Erythroblast (primary cell): Measurements from ENCODE around the gene TMA7.
"Not testable (repeated sequence)": the region's sequence is repeated elsewhere in the genome, so short reads cannot be mapped to it uniquely, and the experiment has no call there.

ENCODE experiments used
- DNase-seq, 2 experiments: peaks; one replicate each; lab custom pipeline; 2025; lab: John Stamatoyannopoulos, UW
- GATA1 ChIP-seq: IDR thresholded peaks from 2 replicates; pipeline ENCODE4 v1.6.1; 2011; ENCODE audit warnings: low read depth, mild to moderate bottlenecking, control low read depth, low read length, moderate library complexity
- POLR2A ChIP-seq: IDR thresholded peaks from 2 replicates; pipeline ENCODE4 v1.6.1; 2011; ENCODE audit warnings: mild to moderate bottlenecking, low read length

TMA7 gene

DNA sequence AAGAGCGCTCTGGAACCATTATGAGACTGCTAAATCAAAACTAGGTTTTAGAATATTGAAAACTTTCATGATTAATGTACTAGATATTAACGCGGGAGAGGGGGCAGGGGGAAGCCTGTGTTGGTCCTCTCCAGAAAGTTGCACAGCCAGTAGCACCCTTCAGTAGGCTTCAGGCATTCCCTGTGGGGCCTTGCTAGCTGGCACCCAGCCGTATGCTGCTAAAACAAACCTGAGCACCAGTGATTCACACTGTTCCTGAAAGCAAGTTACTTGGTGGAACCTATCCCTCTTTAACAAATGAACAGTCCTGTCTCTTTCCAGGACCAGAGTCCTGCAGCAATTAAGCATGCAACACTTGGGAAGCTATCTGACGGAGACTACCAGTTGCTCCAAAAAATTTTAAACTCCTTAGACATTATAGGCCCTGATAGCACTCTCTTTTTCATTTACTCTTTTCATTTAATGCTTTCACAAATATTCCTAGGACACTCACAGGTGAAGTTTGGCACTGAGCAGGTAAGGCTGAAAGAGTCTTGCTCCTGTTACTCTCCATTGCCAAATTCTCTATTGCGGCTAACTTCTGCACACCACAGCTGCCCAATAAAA lies 5.3 kb downstream of the TMA7 start:
- TF ChIP-seq GATA1 (no peak), POLR2A (no peak)

DNA sequence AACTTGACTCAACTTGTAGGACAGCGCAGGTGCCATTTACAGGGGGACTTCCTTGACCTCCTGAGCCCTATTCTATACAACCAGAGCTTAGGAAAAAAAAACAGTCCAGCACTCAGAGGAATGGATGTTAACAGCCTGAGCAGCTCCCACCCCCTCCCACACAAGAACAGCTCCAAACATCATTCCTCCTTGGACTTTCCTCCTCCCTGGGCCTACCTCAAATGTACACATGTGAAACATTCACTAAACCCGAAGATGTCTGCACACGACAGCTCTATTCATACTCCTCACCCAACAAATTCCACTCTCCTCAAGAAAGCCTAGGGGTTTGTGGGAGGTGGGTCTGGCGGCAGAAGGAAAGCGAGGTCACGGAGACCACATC lies 6.0 kb downstream of the TMA7 start:
- TF ChIP-seq POLR2A, result no peak
- TF ChIP-seq GATA1, result no peak
- no peak for DNase-seq

More for the DNA sequence above, 5.3 kb downstream of the TMA7 start:
- no peak for DNase-seq

DNA sequence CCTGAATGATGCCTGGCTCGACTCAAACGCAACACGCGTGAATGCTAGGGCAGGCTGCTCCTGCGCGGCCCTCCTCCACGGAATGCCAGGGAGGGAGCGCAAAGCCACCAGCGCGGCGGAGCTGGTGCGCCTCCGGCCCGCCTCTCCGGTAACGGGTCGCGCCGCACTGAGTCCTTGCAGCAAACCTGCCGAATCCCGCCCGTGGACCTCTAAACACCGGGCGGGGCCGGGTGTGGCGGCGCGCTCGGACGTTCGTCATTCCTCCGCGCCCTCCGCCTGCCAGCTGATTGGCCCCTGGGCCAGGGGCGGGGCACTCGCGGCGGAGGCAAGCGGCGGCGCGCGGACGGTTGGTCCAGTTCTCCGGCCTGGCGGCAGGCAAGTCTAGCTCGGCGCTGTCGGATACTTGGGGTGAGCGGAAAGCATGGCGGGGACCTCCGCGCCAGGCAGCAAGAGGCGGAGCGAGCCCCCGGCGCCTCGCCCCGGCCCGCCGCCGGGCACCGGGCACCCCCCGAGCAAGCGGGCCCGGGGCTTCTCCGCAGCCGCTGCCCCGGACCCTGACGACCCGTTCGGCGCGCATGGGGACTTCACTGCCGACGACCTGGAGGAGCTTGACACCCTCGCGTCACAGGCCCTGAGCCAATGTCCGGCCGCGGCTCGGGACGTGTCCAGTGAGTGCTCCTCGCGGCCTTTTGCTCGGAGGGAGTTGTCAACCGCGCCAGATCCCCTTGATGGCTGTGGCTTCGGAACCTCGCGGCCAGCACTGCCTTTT lies 6.6 kb downstream of the TMA7 start, which contains the start of gene ATRIP:
ATRIP (plus strand) TSS at position 313 of the 769 bp plus-strand sequence; CDS start at position 422, 109 bp downstream.
- TF ChIP-seq POLR2A (peak; percentile 94), GATA1 (no peak)
- peak; percentile 95 to 97 for DNase-seq

DNA sequence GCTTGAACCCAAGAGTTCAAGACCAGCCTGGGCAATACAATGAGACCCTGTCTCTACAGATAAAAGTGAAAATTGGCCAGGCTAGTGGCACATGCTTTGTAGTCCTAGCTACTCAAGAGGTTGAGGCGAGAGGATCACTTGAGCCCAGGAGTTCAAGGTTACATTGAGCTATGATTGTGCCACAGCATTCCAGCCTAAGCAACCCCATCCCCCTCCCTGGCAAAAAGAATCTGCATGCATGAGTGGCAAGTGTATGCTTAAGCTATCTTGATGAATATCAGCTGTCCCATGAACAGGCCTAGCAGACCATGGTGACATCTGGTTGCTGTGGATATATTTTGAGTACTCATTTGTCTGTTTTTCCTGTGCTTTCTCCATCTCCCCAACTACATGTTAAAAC lies 11.2 kb downstream of the TMA7 start:
- DNase-seq, result no peak
- TF ChIP-seq POLR2A, result no peak
- TF ChIP-seq GATA1, result no peak

DNA sequence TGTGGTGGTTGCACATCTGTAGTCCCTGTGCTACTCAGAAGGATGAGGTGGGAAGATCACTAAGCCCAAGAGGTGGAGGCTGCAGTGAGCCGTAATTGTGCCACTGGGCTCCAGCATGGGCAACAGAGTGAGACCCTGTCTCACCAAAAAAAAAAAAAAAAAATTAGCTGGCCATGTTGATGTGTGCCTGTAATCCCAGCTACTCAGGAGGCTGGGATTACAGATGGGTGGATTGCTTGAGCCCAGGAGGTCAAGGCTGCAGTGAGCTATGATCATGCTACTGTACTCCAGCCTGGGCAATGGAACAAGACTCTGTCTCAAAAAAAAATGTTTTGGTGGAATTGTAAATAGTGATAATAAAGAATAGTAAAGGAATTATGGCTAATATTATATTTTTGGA lies 16.4 kb downstream of the TMA7 start:
- DNase-seq, result no peak

DNA sequence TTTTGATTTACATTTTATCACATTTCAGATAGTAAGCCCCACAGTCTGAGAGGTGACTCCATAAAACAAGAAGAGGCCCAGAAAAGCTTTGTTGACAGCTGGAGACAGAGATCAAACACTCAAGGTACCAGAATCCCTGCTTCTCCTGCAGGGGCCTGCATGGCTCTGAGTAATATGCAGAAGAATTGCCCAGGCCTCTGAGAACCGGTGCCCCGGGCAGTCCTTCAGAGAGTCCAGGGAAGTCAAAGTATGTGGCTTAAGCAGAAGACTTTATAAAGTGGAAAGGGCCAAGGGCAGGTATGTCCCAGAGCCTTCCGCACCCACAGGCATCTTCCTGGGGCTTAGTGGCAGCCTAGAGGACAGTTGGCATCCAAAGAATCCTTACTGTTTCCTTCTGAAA lies 19.3 kb downstream of the TMA7 start:
- TF ChIP-seq GATA1, result no peak
- no peak for TF ChIP-seq POLR2A
- no peak for DNase-seq

More for the DNA sequence above, 16.4 kb downstream of the TMA7 start:
- TF ChIP-seq GATA1, result no peak
- TF ChIP-seq POLR2A, result no peak

DNA sequence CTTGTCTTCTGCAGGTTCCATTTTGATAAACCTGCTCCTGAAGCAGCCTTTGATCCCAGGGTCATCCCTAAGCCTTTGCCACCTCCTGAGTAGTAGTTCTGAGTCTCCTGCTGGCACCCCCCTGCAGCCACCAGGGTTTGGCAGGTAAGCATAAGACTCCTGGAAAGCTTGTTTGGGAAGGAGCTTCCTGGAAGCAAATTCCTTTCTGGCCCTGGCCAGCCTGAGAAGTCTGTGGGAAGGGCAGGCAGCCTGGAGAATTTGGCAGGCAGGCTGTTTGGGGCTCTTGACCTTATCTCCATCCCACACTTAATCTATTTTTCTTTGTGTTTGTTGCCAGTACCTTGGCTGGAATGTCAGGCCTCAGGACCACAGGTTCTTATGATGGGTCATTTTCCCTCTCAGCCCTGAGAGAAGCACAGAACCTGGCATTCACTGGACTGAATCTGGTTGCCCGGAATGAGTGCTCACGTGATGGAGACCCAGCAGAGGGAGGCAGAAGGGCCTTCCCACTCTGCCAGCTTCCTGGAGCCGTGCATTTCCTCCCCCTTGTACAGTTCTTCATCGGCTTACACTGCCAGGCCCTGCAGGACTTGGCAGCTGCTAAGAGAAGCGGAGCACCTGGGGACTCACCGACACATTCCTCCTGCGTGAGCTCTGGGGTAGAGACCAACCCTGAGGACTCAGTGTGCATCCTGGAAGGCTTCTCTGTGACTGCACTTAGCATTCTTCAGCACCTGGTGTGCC lies 19.9 kb downstream of the TMA7 start:
- TF ChIP-seq POLR2A (no peak), GATA1 (no peak)
- DNase-seq, result no peak

DNA sequence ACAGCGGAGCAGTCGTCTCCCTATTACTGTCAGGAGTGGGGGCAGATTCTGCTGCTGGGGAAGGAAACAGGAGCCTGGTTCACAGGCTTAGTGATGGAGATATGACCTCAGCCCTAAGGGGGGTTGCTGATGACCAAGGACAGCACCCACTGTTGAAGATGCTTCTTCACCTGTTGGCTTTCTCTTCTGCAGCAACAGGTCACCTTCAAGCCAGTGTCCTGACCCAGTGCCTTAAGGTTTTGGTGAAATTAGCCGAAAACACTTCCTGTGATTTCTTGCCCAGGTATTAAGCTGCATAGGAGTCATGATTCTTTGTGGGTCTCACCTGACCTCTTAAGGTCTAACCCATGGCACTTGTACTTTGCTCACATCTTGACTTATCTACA lies 20.5 kb downstream of the TMA7 start:
- DNase-seq, result no peak
- TF ChIP-seq POLR2A, result no peak
- no peak for TF ChIP-seq GATA1

DNA sequence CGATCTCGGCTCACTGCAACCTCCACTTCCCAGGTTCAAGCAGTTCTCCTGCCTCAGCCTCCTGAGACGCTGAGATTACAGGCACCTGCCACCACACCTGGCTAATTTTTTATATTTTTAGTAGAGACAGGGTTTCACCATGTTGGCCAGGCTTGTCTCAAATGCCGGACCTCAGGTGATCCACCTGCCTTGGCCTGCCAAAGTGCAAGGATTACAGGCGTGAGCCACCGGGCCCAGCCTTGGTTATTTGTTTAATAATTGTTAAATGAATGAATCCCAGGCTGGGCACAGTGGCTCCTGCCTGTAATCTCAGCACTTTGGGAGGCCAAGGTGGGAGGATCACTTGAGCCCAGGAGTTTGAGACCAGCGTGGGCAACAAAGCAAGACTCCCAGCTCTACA lies 21.7 kb downstream of the TMA7 start:
- DNase-seq, result not testable (repeated sequence)

DNA sequence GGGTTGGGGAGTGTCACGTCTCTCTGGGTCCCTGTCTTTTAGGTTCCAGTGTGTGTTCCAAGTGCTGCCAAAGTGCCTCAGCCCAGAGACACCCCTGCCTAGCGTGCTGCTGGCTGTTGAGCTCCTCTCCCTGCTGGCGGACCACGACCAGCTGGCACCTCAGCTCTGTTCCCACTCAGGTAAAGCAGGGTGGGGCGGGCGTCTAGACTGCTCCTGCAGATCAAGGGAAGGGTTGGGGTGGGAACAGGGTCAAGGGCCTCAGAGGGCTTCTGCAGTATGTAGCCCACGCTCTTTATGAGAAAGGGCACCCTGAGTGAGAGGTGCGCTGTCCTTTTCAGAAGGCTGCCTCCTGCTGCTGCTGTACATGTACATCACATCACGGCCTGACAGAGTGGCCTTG lies 23.6 kb downstream of the TMA7 start:
- no peak for DNase-seq
- TF ChIP-seq GATA1, result no peak
- no peak for TF ChIP-seq POLR2A

DNA sequence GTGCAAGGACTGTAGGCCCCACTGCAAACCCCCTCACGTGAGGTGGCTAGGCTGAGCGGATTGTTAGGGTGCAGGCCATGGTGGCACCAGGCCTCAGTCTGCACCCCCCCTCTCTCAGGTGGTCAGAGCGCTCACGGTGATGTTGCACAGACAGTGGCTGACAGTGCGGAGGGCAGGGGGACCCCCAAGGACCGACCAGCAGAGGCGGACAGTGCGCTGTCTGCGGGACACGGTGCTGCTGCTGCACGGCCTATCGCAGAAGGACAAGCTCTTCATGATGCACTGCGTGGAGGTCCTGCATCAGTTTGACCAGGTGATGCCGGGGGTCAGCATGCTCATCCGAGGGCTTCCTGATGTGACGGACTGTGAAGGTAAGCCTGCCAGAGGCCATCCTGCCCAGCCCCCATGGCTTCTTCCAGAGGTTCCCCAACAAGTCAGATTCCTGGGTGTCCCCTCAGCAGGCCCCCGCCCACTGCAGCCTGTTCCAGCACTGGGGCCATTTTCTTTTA lies 24.7 kb downstream of the TMA7 start:
- TF ChIP-seq POLR2A (no peak), GATA1 (no peak)
- no peak for DNase-seq

DNA sequence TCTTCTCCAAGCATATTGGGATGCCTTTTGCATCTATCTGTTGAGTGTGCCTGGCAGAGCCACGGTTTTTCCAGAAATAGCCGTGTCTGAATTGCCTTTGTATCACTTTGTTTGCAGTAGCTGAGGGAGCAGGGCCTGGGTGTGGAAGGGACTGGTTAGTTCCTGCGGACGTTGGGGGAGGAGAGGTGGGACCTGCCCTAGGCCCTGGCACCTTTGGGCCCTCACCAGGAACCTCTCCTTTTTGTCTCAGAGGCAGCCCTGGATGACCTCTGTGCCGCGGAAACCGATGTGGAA lies 25.1 kb downstream of the TMA7 start:
- TF ChIP-seq POLR2A (no peak), GATA1 (no peak)
- DNase-seq, result no peak

DNA sequence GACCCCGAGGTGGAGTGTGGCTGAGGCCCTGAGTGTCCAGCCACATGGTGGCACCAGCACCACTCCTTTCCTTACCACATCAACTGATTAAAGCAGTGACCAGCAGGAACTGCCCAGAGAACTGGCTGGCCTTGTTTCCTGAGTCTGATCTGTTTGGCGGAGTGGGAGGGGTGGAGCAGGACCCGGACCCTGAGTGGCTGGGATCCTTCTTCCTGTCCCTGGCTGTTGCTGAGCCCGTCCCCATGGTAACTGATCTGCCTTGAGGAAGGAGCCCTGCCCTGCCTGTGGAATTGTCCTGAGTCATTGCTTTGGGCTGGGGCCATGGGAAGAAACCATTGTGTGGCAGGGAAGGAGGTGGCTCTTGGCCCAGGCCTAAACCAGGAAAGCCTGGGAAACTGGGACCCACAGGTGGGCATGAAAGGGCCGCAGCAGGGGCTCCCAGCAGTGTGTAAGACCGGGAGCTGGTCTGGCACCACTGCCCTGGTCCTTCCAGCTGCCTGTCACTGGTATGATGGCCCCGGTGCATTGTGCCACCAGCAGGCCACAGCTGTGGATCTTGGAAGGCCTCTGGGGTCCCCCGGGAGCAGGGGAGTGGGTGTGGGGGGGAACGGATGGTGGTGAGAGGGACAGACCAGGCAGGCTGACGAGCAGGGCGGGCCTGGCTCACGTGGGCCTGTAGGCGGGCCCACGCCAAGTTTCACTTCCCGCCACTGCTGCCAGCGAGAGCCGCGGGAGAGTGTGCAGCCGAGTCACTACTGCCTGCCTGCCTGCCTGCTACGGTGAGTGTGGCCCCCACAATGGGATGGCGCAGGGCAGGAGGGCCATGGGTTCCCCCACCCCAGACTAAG lies 25.7 kb downstream of the TMA7 start:
- TF ChIP-seq GATA1, result no peak
- TF ChIP-seq POLR2A, result peak; percentile 87
- peak; percentile 93 for DNase-seq
